Mucosa of stomach (tissue), 1 donor: ENCODE results near the gene RAD51B.

Experiments used
- H3K27me3 ChIP-seq: one replicate; pipeline ENCODE4 v1.7.0; 2013; ENCODE audit warnings: mild to moderate bottlenecking, low read length; ENCODE audit not compliant: control insufficient read depth, insufficient read depth
- H3K36me3 ChIP-seq: one replicate; pipeline ENCODE4 v1.7.0; 2013; ENCODE audit warnings: low read length; ENCODE audit not compliant: control insufficient read depth, insufficient read depth
- H3K4me1 ChIP-seq: one replicate; pipeline ENCODE4 v1.7.0; 2013; ENCODE audit warnings: mild to moderate bottlenecking, low read length; ENCODE audit not compliant: control insufficient read depth, insufficient read depth
- H3K4me3 ChIP-seq: one replicate; pipeline ENCODE4 v1.7.0; 2013; ENCODE audit warnings: low read length
- H3K9ac ChIP-seq: one replicate; pipeline ENCODE4 v1.7.0; 2013; ENCODE audit warnings: mild to moderate bottlenecking, low read length, moderate library complexity
- H3K9me3 ChIP-seq: one replicate; pipeline ENCODE4 v1.7.0; 2013; ENCODE audit warnings: mild to moderate bottlenecking, low read length, moderate library complexity; ENCODE audit not compliant: control insufficient read depth
- donor health status: Pancreatic carcinoma.

The RAD51B gene

GRCh38 chr14:67941456-67942018 lies 122.0 kb downstream of the RAD51B start:
- Histone ChIP-seq H3K4me1 (peaks cover 38% of the 10 kb centered on the region), H3K9me3 (no peaks in the 10 kb centered on the region), H3K27me3 (no peaks in the 10 kb centered on the region), H3K9ac (peak overlapping the region; percentile 22), H3K36me3 (no peaks in the 10 kb centered on the region), H3K4me3 (no peak overlapping the region)

- peak overlapping the region; percentile 22 for H3K9ac ChIP-seq
- H3K27me3 ChIP-seq = no peaks in the 10 kb centered on the region
- H3K4me1 ChIP-seq = peaks cover 38% of the 10 kb centered on the region
- no peaks in the 10 kb centered on the region for H3K9me3 ChIP-seq
- no peak overlapping the region for H3K4me3 ChIP-seq
- H3K36me3 ChIP-seq = no peaks in the 10 kb centered on the region
These were observed 122.6 kb downstream of the RAD51B start for GRCh38 chr14:67942080-67942710.

GRCh38 chr14:67943947-67944346 lies 124.4 kb downstream of the RAD51B start:
- no peaks in the 10 kb centered on the region for H3K36me3 ChIP-seq
- no peak overlapping the region for H3K4me3 ChIP-seq
- no peak overlapping the region for H3K9ac ChIP-seq
- no peaks in the 10 kb centered on the region for H3K9me3 ChIP-seq
- peaks cover 38% of the 10 kb centered on the region for H3K4me1 ChIP-seq
- H3K27me3 ChIP-seq = no peaks in the 10 kb centered on the region

GRCh38 chr14:67944605-67945004 lies 125.0 kb downstream of the RAD51B start:
- Histone ChIP-seq H3K27me3 (no peaks in the 10 kb centered on the region), H3K9ac (no peak overlapping the region), H3K4me1 (peaks cover 38% of the 10 kb centered on the region), H3K9me3 (no peaks in the 10 kb centered on the region), H3K4me3 (no peak overlapping the region), H3K36me3 (no peaks in the 10 kb centered on the region)

GRCh38 chr14:67949771-67950170 lies 130.2 kb downstream of the RAD51B start:
- no peaks in the 10 kb centered on the region for H3K9me3 ChIP-seq
- no peak overlapping the region for H3K4me3 ChIP-seq
- H3K36me3 ChIP-seq = no peaks in the 10 kb centered on the region
- H3K9ac ChIP-seq = no peak overlapping the region
- H3K4me1 ChIP-seq = peaks cover 4% of the 10 kb centered on the region
- no peaks in the 10 kb centered on the region for H3K27me3 ChIP-seq

- no peaks in the 10 kb centered on the region for H3K9me3 ChIP-seq
These were observed 130.8 kb downstream of the RAD51B start for GRCh38 chr14:67950386-67950785.

GRCh38 chr14:67951529-67952135 lies 132.1 kb downstream of the RAD51B start:
- no peaks in the 10 kb centered on the region for H3K9me3 ChIP-seq
- no peaks in the 10 kb centered on the region for H3K36me3 ChIP-seq
- H3K4me3 ChIP-seq = no peak overlapping the region
- H3K27me3 ChIP-seq = no peaks in the 10 kb centered on the region
- H3K9ac ChIP-seq = no peak overlapping the region
- no peaks in the 10 kb centered on the region for H3K4me1 ChIP-seq

More at GRCh38 chr14:67950386-67950785, 130.8 kb downstream of the RAD51B start:
- no peak overlapping the region for H3K9ac ChIP-seq
- H3K27me3 ChIP-seq = no peaks in the 10 kb centered on the region
- no peaks in the 10 kb centered on the region for H3K36me3 ChIP-seq
- H3K4me3 ChIP-seq = no peak overlapping the region
- no peaks in the 10 kb centered on the region for H3K4me1 ChIP-seq

GRCh38 chr14:67952381-67952780 lies 132.8 kb downstream of the RAD51B start:
- Histone ChIP-seq H3K4me1 (no peaks in the 10 kb centered on the region), H3K27me3 (no peaks in the 10 kb centered on the region), H3K36me3 (no peaks in the 10 kb centered on the region), H3K9ac (no peak overlapping the region), H3K4me3 (no peak overlapping the region), H3K9me3 (no peaks in the 10 kb centered on the region)

GRCh38 chr14:67952786-67953185 lies 133.2 kb downstream of the RAD51B start:
- H3K27me3 ChIP-seq = no peaks in the 10 kb centered on the region
- no peak overlapping the region for H3K4me3 ChIP-seq
- H3K4me1 ChIP-seq = no peaks in the 10 kb centered on the region
- H3K9ac ChIP-seq = no peak overlapping the region
- H3K9me3 ChIP-seq = no peaks in the 10 kb centered on the region
- H3K36me3 ChIP-seq = no peaks in the 10 kb centered on the region

GRCh38 chr14:67955261-67955660 lies 135.7 kb downstream of the RAD51B start:
- no peaks in the 10 kb centered on the region for H3K36me3 ChIP-seq
- H3K27me3 ChIP-seq = no peaks in the 10 kb centered on the region
- no peaks in the 10 kb centered on the region for H3K4me1 ChIP-seq
- no peak overlapping the region for H3K4me3 ChIP-seq
- no peaks in the 10 kb centered on the region for H3K9me3 ChIP-seq
- no peak overlapping the region for H3K9ac ChIP-seq

GRCh38 chr14:67957946-67958345 lies 138.4 kb downstream of the RAD51B start:
- H3K9ac ChIP-seq = no peak overlapping the region
- H3K4me3 ChIP-seq = no peak overlapping the region

GRCh38 chr14:67961676-67962075 lies 142.1 kb downstream of the RAD51B start:
- Histone ChIP-seq H3K36me3 (no peaks in the 10 kb centered on the region), H3K9ac (no peak overlapping the region), H3K4me1 (peaks cover 33% of the 10 kb centered on the region), H3K27me3 (no peaks in the 10 kb centered on the region), H3K4me3 (no peak overlapping the region), H3K9me3 (no peaks in the 10 kb centered on the region)

More at GRCh38 chr14:67957946-67958345, 138.4 kb downstream of the RAD51B start:
- H3K36me3 ChIP-seq = no peaks in the 10 kb centered on the region
- H3K4me1 ChIP-seq = peaks cover 6% of the 10 kb centered on the region
- no peaks in the 10 kb centered on the region for H3K27me3 ChIP-seq
- no peaks in the 10 kb centered on the region for H3K9me3 ChIP-seq
